K562 (cell line): ENCODE results near the gene IMPDH2. TPM values are rescaled to one million over a fixed set of nuclear protein-coding genes. Genes with fewer than 3 reads are reported as not detected.

Experiments
- ATAC-seq: fragments of 200-7000 bp; cut with Tn5 transposase; 3 replicates; pipeline ENCODE4 v1.9.1; 2020; ENCODE audit warnings: moderate library complexity
- BruUV-seq: library from RNA; stranded (reverse); fragments of 400-500 nt; replicated peaks from 2 replicates; lab custom pipeline; 2021; lab: Mats Ljungman, UMichigan
- CTCF ChIA-PET: fragments of 300-600 bp; formaldehyde crosslinking; extraction: SDS; loops from one replicate; lab custom pipeline; 2021; ENCODE audit warnings: low intra/inter-chr PET ratio; lab: Yijun Ruan, JAX
- POLR2A ChIA-PET: fragments of 300-600, 350-650 bp; sonication (Branson Sonifier 250); formaldehyde crosslinking; extraction: SDS; loops from one replicate; lab custom pipeline; 2021; ENCODE audit warnings: antibody characterized with exemption, inconsistent platforms; lab: Yijun Ruan, JAX
- DNase-seq, 4 experiments: peaks; one replicate each; pipeline versions ENCODE4 v3.0.0 to v3.0.0-alpha.2; 2011 to 2018; ENCODE audit warnings: low spot score in 3 of 4, mixed read lengths in 3 of 4; ENCODE audit errors: extremely low read depth in 1 of 4
- FAIRE-seq: peaks from 2 replicates; lab custom pipeline; 2011; peaks lifted over from hg19 to GRCh38; lab: Jason Lieb, UNC
- H2AFZ ChIP-seq: 2 replicates; pipeline ENCODE4 v1.6.0; 2011; ENCODE audit warnings: low read depth, low read length, control low read depth, inconsistent platforms
- H3K27ac ChIP-seq: fragments of 200-600 bp; 3 replicates; pipeline ENCODE4 v1.8.0; 2011; ENCODE audit warnings: low read depth, mild to moderate bottlenecking, control low read depth, inconsistent platforms, low read length, moderate library complexity, mixed read lengths; ENCODE audit errors: extremely low read depth
- H3K27me3 ChIP-seq, 2 experiments: fragments of 300-600 bp in 1 of 2; 2 replicates in 1 of 2; 3 replicates in 1 of 2; pipeline versions ENCODE4 v1.6.0 to v1.8.0; 2011; ENCODE audit warnings: inconsistent platforms in 2 of 2, low read length in 2 of 2, mild to moderate bottlenecking in 1 of 2, mixed read lengths in 1 of 2, moderate library complexity in 1 of 2; ENCODE audit not compliant: control insufficient read depth in 2 of 2, insufficient read depth in 2 of 2
- H3K36me3 ChIP-seq: fragments of 300-600 bp; 3 replicates; pipeline ENCODE4 v1.8.0; 2011; ENCODE audit warnings: mild to moderate bottlenecking, low read length, inconsistent platforms; ENCODE audit not compliant: control insufficient read depth, insufficient read depth
- H3K4me1 ChIP-seq, 2 experiments: fragments of 200-600 bp in 1 of 2; replicated peaks in 1 of 2; 2 replicates in 1 of 2; 3 replicates in 1 of 2; pipeline versions ENCODE4 v1.5.1 to v1.8.0; 2011; ENCODE audit warnings: inconsistent platforms in 2 of 2, low read length in 2 of 2, mild to moderate bottlenecking in 1 of 2, mixed read lengths in 1 of 2, moderate library complexity in 1 of 2; ENCODE audit not compliant: control insufficient read depth in 2 of 2, insufficient read depth in 2 of 2
- H3K4me2 ChIP-seq: 2 replicates; pipeline ENCODE4 v1.6.1; 2011; ENCODE audit warnings: low read length, control low read depth, inconsistent platforms, mixed read lengths; ENCODE audit not compliant: insufficient read depth
- H3K4me3 ChIP-seq: fragments of 200-600 bp; sonication (generic), shearing (Covaris generic); 2 replicates; pipeline ENCODE4 v1.5.1; 2016; ENCODE audit warnings: control low read depth, inconsistent platforms
- H3K79me2 ChIP-seq: fragments of 200-600 bp; 3 replicates; pipeline ENCODE4 v1.8.0; 2011; ENCODE audit warnings: low read length, inconsistent platforms; ENCODE audit not compliant: control insufficient read depth, insufficient read depth
- H3K9ac ChIP-seq, 2 experiments: 2 replicates each; pipeline versions ENCODE4 v1.6.0 to v1.6.1; 2011; ENCODE audit warnings: low read depth in 2 of 2, low read length in 2 of 2, control low read depth in 1 of 2, inconsistent platforms in 1 of 2, mild to moderate bottlenecking in 1 of 2, mixed read lengths in 1 of 2; ENCODE audit not compliant: insufficient read depth in 1 of 2
- H3K9me1 ChIP-seq: one replicate; pipeline ENCODE4 v1.6.0; 2011; ENCODE audit warnings: inconsistent platforms, mild to moderate bottlenecking, low read length, moderate library complexity; ENCODE audit not compliant: control insufficient read depth, insufficient read depth
- H3K9me3 ChIP-seq: replicated peaks from 2 replicates; pipeline ENCODE4 v1.5.1; 2011; ENCODE audit warnings: low read depth, low read length, inconsistent platforms; ENCODE audit not compliant: control insufficient read depth, insufficient read depth
- H4K20me1 ChIP-seq: replicated peaks from 2 replicates; pipeline ENCODE4 v1.6.1; 2011; ENCODE audit warnings: low read length, inconsistent platforms, mixed read lengths; ENCODE audit not compliant: control insufficient read depth, insufficient read depth
- CTCF ChIP-seq, 3 experiments: IDR thresholded peaks in 2 of 3; conservative IDR thresholded peaks in 1 of 3; 2 replicates each; pipeline ENCODE4 v1.5.1; 2011 to 2012; ENCODE audit warnings: low read length in 3 of 3, mild to moderate bottlenecking in 3 of 3, control low read depth in 2 of 3, improper control_type of control experiment in 1 of 3, inconsistent platforms in 1 of 3, low read depth in 1 of 3, mixed read lengths in 1 of 3, moderate library complexity in 1 of 3; ENCODE audit not compliant: insufficient read depth in 2 of 3
- TBP ChIP-seq: optimal IDR thresholded peaks from 2 replicates; pipeline ENCODE3; 2011; ENCODE audit warnings: low read depth, low read length, improper control_type of control experiment
- WGBS: fragments of 100-300 bp; shearing (Covaris generic); methylation state at CpG from one replicate; pipeline ENCODE4 v1.1.6; 2016; ENCODE audit warnings: low coverage, mixed read lengths; ENCODE audit not compliant: insufficient coverage; ENCODE audit errors: missing lambda C conversion rate; 5-methylcytosine and 5-hydroxymethylcytosine counted together
- in situ Hi-C: fragments of 300-500 bp; cut with MboI; formaldehyde crosslinking; loops from 4 replicates; pipeline ENCODE4 v1.15.0; 2018; ENCODE audit warnings: inconsistent platforms, mixed read lengths
- intact Hi-C: fragments of 100-400 bp; cut with micrococcal nuclease; formaldehyde crosslinking; loops from 2 replicates; pipeline ENCODE4 v1.14.2; 2022
- polyA plus RNA-seq, 8 experiments: library from polyadenylated mRNA; depleted of rRNA in 4 of 8; stranded (reverse) in 5 of 8; unstranded in 3 of 8; fragments of >200 nt; fragmentation: Nextera tagmentation in 2 of 8; fragmentation: Illumina TruSeq in 1 of 8; extraction: Ambion mirVana in 2 of 8; extraction: Trizol in 1 of 8; gene quantifications; 2 replicates each; pipeline versions ENCODE4 v1.2.1 to v1.2.3, GENCODE V29; 2011 to 2014; ENCODE audit warnings: inconsistent platforms in 1 of 8, missing spikeins in 1 of 8
- total RNA-seq, 7 experiments: library from RNA; depleted of rRNA in 6 of 7; stranded (reverse); fragments of >200 nt in 6 of 7; fragmentation: Illumina TruSeq in 2 of 7; extraction: Trizol in 2 of 7; gene quantifications; 2 replicates each; pipeline versions ENCODE4 v1.2.1 to v1.2.3, GENCODE V29; 2011 to 2021; ENCODE audit warnings: low replicate concordance in 1 of 7

IMPDH2 gene
- total and polyA plus RNA-seq, 9 of the 15 experiments (the other 6 are each of a cell fraction or from before 2014, with no cell fraction given), result 318 to 507 (median 366) TPM

GRCh38 chr3:48997102-48997635 is 32.0 kb downstream of the IMPDH2 start:
- POLR2A ChIA-PET, result interaction anchor here (0.6 to 1.5 kb wide), 3 partner anchors 9 to 30 kb away, joined by 3 to 5 read pairs (median 5); partner anchors contain the start of gene WDR6
- no TSS peak for BruUV-seq

More at GRCh38 chr3:48997102-48997635, 32.0 kb downstream of the IMPDH2 start:
- H3K27ac ChIP-seq, result no peak overlapping the region
- peak overlapping the region in 1 of 2 experiments; percentile 40; a peak in 1 of 4 replicates for H3K9ac ChIP-seq
- FAIRE-seq (no peak), DNase-seq (peak in 1 of 4 experiments; percentile 20), ATAC-seq (peak; percentile 77)
- no peak overlapping the region for H2AFZ ChIP-seq
- H3K4me3 ChIP-seq, result no peak overlapping the region
- H3K9me1 ChIP-seq, result no peaks in the 10 kb centered on the region
- no peak overlapping the region for H3K4me2 ChIP-seq
- no peaks in the 10 kb centered on the region for H3K27me3 ChIP-seq
- CTCF ChIA-PET, result no interaction called here
- no peaks in the 10 kb centered on the region for H3K36me3 ChIP-seq
- no peaks in the 10 kb centered on the region for H3K9me3 ChIP-seq
- H4K20me1 ChIP-seq, result no peaks in the 10 kb centered on the region
- no peaks in the 10 kb centered on the region for H3K79me2 ChIP-seq
- H3K4me1 ChIP-seq, result peaks cover 0 to 10% of the 10 kb centered on the region in 2 experiments; a peak in 2 of 5 replicates
- intact Hi-C loops, result no loop called here
- WGBS, result 38% methylated on average over 7 of the region's 8 CpGs
- in situ Hi-C loops, result no loop called here
- TF ChIP-seq CTCF (IDR thresholded peaks at IDR 0.05 in 2 of 3, conservative IDR thresholded peaks at IDR 0.05 in 1 of 3; ENCODE audit: insufficient read depth in 2 of 3, low read depth in 1 of 3, low read length in 3 of 3) (peak in 2 of 3 experiments; percentile 20 to 40; a peak in 2 of 6 replicates), TBP (no peak)
